Peyer's patch (tissue), 4 donors: ENCODE measurements around the gene MAN2C1. TPM values are rescaled to one million over a fixed set of nuclear protein-coding genes. Genes with fewer than 3 reads are reported as not detected.

ENCODE experiments used
- DNase-seq, 3 donors: peaks; one replicate each; pipeline ENCODE4 v3.0.0-alpha.2; 2017 to 2019
- H3K27ac ChIP-seq, 4 donors: fragments of 200-600 bp; sonication (generic); one replicate each; pipeline ENCODE4 v1.5.1; 2016 to 2019
- H3K27me3 ChIP-seq, 2 donors: fragments of 200-600 bp; sonication (generic); one replicate each; pipeline ENCODE4 v1.5.1; 2019
- H3K36me3 ChIP-seq, 3 donors: fragments of 200-600 bp; sonication (generic); one replicate each; pipeline ENCODE4 v1.5.1; 2016 to 2019
- H3K4me1 ChIP-seq, 4 donors: fragments of 200-600 bp; sonication (generic); one replicate each; pipeline ENCODE4 v1.5.1; 2016 to 2019
- H3K4me3 ChIP-seq, 4 donors: fragments of 200-600 bp; sonication (generic); 1 replicate in 3 of 4; 2 replicates in 1 of 4; pipeline ENCODE4 v1.5.1; 2016 to 2019; ENCODE audit warnings: mild to moderate bottlenecking in 1 of 4
- H3K9me3 ChIP-seq, 4 donors: fragments of 200-600 bp; sonication (generic); one replicate each; pipeline ENCODE4 v1.5.1; 2016 to 2019; ENCODE audit warnings: mild to moderate bottlenecking in 1 of 4
- CTCF ChIP-seq, 6 experiments: fragments of 450-650 bp in 4 of 6; fragments of 200-600 bp in 2 of 6; sonication (generic) in 1 of 6; IDR thresholded peaks; one replicate each; pipeline ENCODE4 v1.5.1; 2017 to 2019; ENCODE audit warnings: antibody characterized with exemption in 6 of 6, mild to moderate bottlenecking in 3 of 6, moderate library complexity in 1 of 6
- POLR2A ChIP-seq, 2 donors: fragments of 450-650 bp; IDR thresholded peaks; one replicate each; pipeline ENCODE4 v1.5.1; 2017; ENCODE audit warnings: antibody characterized with exemption in 2 of 2, mild to moderate bottlenecking in 2 of 2, moderate library complexity in 2 of 2
- total RNA-seq, 4 donors: library from RNA; depleted of rRNA; stranded (reverse); fragments of >200 nt; gene quantifications; one replicate each; pipeline ENCODE4 v1.1.0, GENCODE V29; 2016

MAN2C1 gene
- total RNA-seq, 4 donors from 2014 or later: 268 to 777 (median 649) TPM

GRCh38 chr15:75356517-75356916 is 11.9 kb downstream of the MAN2C1 start:
- no peak overlapping the region for H3K4me3 ChIP-seq
- TF ChIP-seq POLR2A (IDR thresholded peaks at IDR 0.05) (no peak), CTCF (IDR thresholded peaks at IDR 0.05) (no peak)
- H3K36me3 ChIP-seq: peaks cover 0 to 56% (median 0%) of the 10 kb centered on the region in 3 donors
- no peaks in the 10 kb centered on the region for H3K9me3 ChIP-seq
- no peak overlapping the region for H3K27ac ChIP-seq
- H3K27me3 ChIP-seq: no peaks in the 10 kb centered on the region
- DNase-seq: no peak
- peaks cover 0 to 5% (median 0%) of the 10 kb centered on the region in 4 donors for H3K4me1 ChIP-seq

- H3K27me3 ChIP-seq: no peaks in the 10 kb centered on the region
- TF ChIP-seq POLR2A (IDR thresholded peaks at IDR 0.05) (no peak), CTCF (IDR thresholded peaks at IDR 0.05) (no peak)
- DNase-seq: no peak
- no peak overlapping the region for H3K4me3 ChIP-seq
- H3K9me3 ChIP-seq: no peaks in the 10 kb centered on the region
- H3K27ac ChIP-seq: no peak overlapping the region
- H3K36me3 ChIP-seq: peaks cover 0 to 51% (median 0%) of the 10 kb centered on the region in 3 donors
- peaks cover 0 to 5% (median 0%) of the 10 kb centered on the region in 4 donors for H3K4me1 ChIP-seq
These were observed 12.4 kb downstream of the MAN2C1 start for GRCh38 chr15:75356006-75356405.

GRCh38 chr15:75355369-75355768 is 13.0 kb downstream of the MAN2C1 start:
- peaks cover 0 to 6% (median 0%) of the 10 kb centered on the region in 4 donors for H3K9me3 ChIP-seq
- TF ChIP-seq POLR2A (IDR thresholded peaks at IDR 0.05): no peak
- TF ChIP-seq CTCF (IDR thresholded peaks at IDR 0.05): no peak
- H3K27ac ChIP-seq: no peak overlapping the region
- no peak for DNase-seq
- H3K27me3 ChIP-seq: no peaks in the 10 kb centered on the region
- H3K36me3 ChIP-seq: peaks cover 0 to 45% (median 0%) of the 10 kb centered on the region in 3 donors
- H3K4me1 ChIP-seq: peaks cover 0 to 5% (median 0%) of the 10 kb centered on the region in 4 donors
- H3K4me3 ChIP-seq: no peak overlapping the region

GRCh38 chr15:75354454-75354853 is 14.0 kb downstream of the MAN2C1 start:
- Histone ChIP-seq H3K36me3 (peaks cover 0 to 37% (median 0%) of the 10 kb centered on the region in 3 donors), H3K4me1 (peaks cover 0 to 5% (median 2%) of the 10 kb centered on the region in 4 donors), H3K27me3 (no peaks in the 10 kb centered on the region), H3K9me3 (peaks cover 0 to 14% (median 0%) of the 10 kb centered on the region in 4 donors), H3K27ac (no peak overlapping the region), H3K4me3 (no peak overlapping the region)
- TF ChIP-seq POLR2A (IDR thresholded peaks at IDR 0.05) (no peak), CTCF (IDR thresholded peaks at IDR 0.05) (no peak)
- no peak for DNase-seq

- Histone ChIP-seq H3K4me3 (no peak overlapping the region), H3K36me3 (peaks cover 0 to 28% (median 0%) of the 10 kb centered on the region in 3 donors), H3K27me3 (no peaks in the 10 kb centered on the region), H3K27ac (no peak overlapping the region), H3K4me1 (peaks cover 0 to 12% (median 5%) of the 10 kb centered on the region in 4 donors), H3K9me3 (peaks cover 0 to 22% (median 0%) of the 10 kb centered on the region in 4 donors)
- TF ChIP-seq CTCF (IDR thresholded peaks at IDR 0.05): no peak
- TF ChIP-seq POLR2A (IDR thresholded peaks at IDR 0.05): no peak
- no peak for DNase-seq
These were observed 14.8 kb downstream of the MAN2C1 start for GRCh38 chr15:75353604-75354003.
